Upper lobe of left lung (tissue), 4 donors: ENCODE results near the gene CHRNA9.

Experiments used
- CTCF ChIP-seq, 6 experiments: fragments of 450-650 bp in 4 of 6; fragments of 200-600 bp in 2 of 6; sonication (generic) in 2 of 6; IDR thresholded peaks; one replicate each; pipeline ENCODE4 v1.5.1; 2016 to 2019; ENCODE audit warnings: antibody characterized with exemption in 6 of 6
- EP300 ChIP-seq, 4 donors: sonication (generic); formaldehyde crosslinking; IDR thresholded peaks; one replicate each; pipeline ENCODE4 v1.5.1; 2017; ENCODE audit warnings: antibody characterized with exemption in 4 of 4, control low read depth in 2 of 4
- POLR2A ChIP-seq, 4 donors: fragments of 450-650 bp; IDR thresholded peaks; one replicate each; pipeline ENCODE4 v1.5.1; 2016 to 2017; ENCODE audit warnings: antibody characterized with exemption in 4 of 4, mild to moderate bottlenecking in 2 of 4
- POLR2AphosphoS5 ChIP-seq, 2 donors: sonication (generic); formaldehyde crosslinking; IDR thresholded peaks; one replicate each; pipeline ENCODE4 v1.5.1; 2017; ENCODE audit warnings: antibody characterized with exemption in 2 of 2

- TF ChIP-seq CTCF (IDR thresholded peaks at IDR 0.05) (peak; percentile 47 to 74 (median 66)), POLR2AphosphoS5 (IDR thresholded peaks at IDR 0.05) (no peak), POLR2A (IDR thresholded peaks at IDR 0.05) (no peak), EP300 (IDR thresholded peaks at IDR 0.05) (no peak)
These were observed 9.6 kb upstream of the CHRNA9 start for GRCh38 chr4:40325406-40326019.
